Measurements from ENCODE around the gene PROK2. TPM values are rescaled to one million over a fixed set of nuclear protein-coding genes. Genes with fewer than 3 reads are reported as not detected.

The PROK2 gene
- total and polyA plus RNA-seq, 10 of the 15 experiments (the other 5 are each of a cell fraction or from before 2014, with no cell fraction given), result not detected

GRCh38 chr3:71816767-71817156 lies 31.8 kb upstream of the PROK2 start (continued):
- no peak for TF ChIP-seq EZH2 (IDR thresholded peaks at IDR 0.05; ENCODE audit: borderline replicate concordance, control insufficient read depth, low read depth, low read length)

GRCh38 chr3:71815340-71816067 lies 30.6 kb upstream of the PROK2 start:
- 47% methylated on average over 7 of the region's 7 CpGs for WGBS (ENCODE audit: insufficient coverage, insufficient replicate concordance, low lambda C conversion rate, missing lambda C conversion rate)
- BruUV-seq (replicated peaks), result no TSS peak
- no peak overlapping the region for H3K4me2 ChIP-seq (ENCODE audit: control insufficient read depth, insufficient read depth)
- ChIA-PET CTCF (no interaction called here), RAD21 (ENCODE audit: unreplicated experiment) (interaction anchor here (1.2 kb wide), 1 partner anchor 42 kb away, joined by 3 read pairs; no protein-coding TSS in a partner anchor), POLR2A (no interaction called here), SMC1A (ENCODE audit: uncharacterized antibody, unreplicated experiment) (interaction anchor here (1.3 kb wide), 1 partner anchor 10 kb away, joined by 3 read pairs; no protein-coding TSS in a partner anchor)
- TF ChIP-seq EZH2 (IDR thresholded peaks at IDR 0.05; ENCODE audit: borderline replicate concordance, control insufficient read depth, low read depth, low read length), result no peak
- TF ChIP-seq TCF12 (IDR thresholded peaks at IDR 0.05; ENCODE audit: low read depth, low read length), result no peak
- TF ChIP-seq E2F4 (IDR thresholded peaks at IDR 0.05; ENCODE audit: low read depth, low read length), result no peak
- TF ChIP-seq ZNF217 (IDR thresholded peaks at IDR 0.05), result no peak
- no peak for TF ChIP-seq SMARCA5 (IDR thresholded peaks at IDR 0.05)
- TF ChIP-seq LARP7 (IDR thresholded peaks at IDR 0.05), result no peak
- no peak for FAIRE-seq
- no peak overlapping the region for H2AFZ ChIP-seq (ENCODE audit: control insufficient read depth, low read depth, low read length)
- no peak for DNase-seq (ENCODE audit: low read depth, low spot score)
- no peaks in the 10 kb centered on the region for H3K9me3 ChIP-seq (replicated peaks; ENCODE audit: control insufficient read depth, insufficient read depth, low read length)
- intact Hi-C loops (cut with micrococcal nuclease; ENCODE audit: unreplicated experiment), result no loop called here
- H4K20me1 ChIP-seq (ENCODE audit: control insufficient read depth, insufficient read depth), result no peaks in the 10 kb centered on the region
- H3K27ac ChIP-seq (ENCODE audit: control insufficient read depth, insufficient read depth), result no peak overlapping the region
- H3K36me3 ChIP-seq (ENCODE audit: control insufficient read depth in 2 of 2, insufficient read depth in 2 of 2, low read length in 1 of 2), result no peaks in the 10 kb centered on the region
- no peak overlapping the region for H3K4me3 ChIP-seq
- no peak overlapping the region for H3K9ac ChIP-seq (ENCODE audit: control insufficient read depth, insufficient read depth, low read length)
- no peaks in the 10 kb centered on the region for H3K4me1 ChIP-seq (ENCODE audit: control insufficient read depth, insufficient read depth, low read length)
- in situ Hi-C loops (cut with MboI), result no loop called here
- no peaks in the 10 kb centered on the region for H3K79me2 ChIP-seq (ENCODE audit: control insufficient read depth, insufficient read depth, low read length)
- ATAC-seq, result no peak
- no peaks in the 10 kb centered on the region for H3K27me3 ChIP-seq (replicated peaks in 1 of 2; ENCODE audit: control insufficient read depth in 2 of 2, insufficient read depth in 2 of 2, low read length in 1 of 2)
